ENCODE results near the gene GPR35.

The GPR35 gene

DNA sequence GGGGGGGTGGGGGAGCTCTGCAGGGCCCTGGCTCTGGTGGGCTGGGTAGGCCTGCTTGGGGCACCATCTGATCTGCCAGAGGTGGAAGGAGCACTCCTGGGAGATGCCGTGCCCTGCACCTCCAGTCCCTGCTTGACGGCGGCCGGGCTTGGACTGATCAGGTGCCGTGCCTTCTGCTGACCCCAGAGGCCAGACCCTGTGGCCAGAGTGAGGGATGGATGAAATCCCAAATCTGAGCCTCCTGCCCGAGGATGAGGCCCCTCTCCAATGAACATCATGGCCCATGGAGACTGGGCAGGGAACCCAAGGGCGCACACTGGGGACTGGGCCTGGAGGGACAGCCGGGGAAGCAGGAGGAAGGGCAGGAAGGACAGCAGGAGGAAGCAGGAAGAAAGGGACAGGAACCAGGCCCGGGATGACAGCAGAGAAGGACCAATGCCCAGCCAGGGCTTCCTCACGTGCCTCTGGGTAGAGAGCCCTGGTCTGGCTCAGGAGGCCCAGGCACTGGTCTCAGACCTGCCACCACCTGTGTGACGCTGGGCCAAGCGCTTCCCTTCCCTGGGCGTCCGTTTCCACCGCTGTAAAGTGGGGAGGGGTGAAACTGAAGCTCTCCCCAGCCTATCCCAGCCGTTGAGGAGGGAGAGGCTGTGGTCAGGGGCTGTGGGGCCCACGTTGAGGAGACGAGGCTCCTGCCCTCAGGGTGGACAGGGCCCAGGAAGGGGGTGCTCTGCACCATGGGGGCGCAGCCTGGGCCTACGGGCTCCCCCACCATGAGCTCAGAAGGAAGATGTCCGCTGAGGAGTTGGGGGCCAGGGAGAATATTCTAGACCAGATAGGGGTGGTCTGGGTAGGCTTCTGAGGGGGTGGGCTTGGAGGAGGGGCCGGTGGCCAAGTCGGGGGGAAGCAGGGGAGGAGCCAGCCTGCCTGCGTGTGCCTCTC is 1.0 kb upstream of the GPR35 start:
- no peak for DNase-seq

DNA sequence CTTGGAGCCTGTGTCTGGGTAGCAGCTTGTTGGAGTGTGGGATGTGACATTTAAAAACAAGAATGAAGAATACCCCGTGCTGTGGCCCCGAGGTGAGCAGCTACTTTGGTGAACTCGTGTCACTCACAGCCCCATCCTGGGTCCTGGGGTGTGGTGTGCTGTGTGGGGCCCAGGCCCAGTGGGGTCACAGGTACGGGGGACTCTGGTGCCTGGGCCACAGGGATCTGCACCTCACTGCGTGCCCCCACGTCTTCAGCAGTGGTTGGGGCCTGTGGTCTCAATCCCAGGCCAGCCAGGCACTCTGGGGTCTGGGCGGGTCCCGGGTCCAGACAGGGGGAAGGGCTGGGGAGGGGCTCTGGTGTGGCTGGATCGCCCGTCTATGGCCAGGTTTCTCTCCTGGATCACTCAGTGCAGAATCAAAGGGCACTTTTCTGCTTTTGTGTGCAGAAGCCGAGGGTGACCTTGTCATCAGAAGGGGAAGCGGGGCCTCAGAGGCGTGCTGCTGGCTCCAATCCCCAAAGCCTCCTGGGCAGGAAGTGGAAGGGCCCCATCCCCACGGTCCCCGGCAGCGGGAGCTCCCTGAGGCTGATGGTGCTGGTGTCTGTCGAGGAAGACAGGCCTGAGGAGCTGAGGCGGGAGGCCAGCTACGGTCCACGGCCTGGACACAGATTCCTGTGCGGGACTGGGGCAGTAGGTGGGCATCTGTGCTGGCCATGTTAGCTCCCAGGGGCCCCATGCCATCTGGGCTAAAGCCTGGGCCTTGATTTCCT is 1.4 kb downstream of the GPR35 start:
- DNase-seq = no peak

DNA sequence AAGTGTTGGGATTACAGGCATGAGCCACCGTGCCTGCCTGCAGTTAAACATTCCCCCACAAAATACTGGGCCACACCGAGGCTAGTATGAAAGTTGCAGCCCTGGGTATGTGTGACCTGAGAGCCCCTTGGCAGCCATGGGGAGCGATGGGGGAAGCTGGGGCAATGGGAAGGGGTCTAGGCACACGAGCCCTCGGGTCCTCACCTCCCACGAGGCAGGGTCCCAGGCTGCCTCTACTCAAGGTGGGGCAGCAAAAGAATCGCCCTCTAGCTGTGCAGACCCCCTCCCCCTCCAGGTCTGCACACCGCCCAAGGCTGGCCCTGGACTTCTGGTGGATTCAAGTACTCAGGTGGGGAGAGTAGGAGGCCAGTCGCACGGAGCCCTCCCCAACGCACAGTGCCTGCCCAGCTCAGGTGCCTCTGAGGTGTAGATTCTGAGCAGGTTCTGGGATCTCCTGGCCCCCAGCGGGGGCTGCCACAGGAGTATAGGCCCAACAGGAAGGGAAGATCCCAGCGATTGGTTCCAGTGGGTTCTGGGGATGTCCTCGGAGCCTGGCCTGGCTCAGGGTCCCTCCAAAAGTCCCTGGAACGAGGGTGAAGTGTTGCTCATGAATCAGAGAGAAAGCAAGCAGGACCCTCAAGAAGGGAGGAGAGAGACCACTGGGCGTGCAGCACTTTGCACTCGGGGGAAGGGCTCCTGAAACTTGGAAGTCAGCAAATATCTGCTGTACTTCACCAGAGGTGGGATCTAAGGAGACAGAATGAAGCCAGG is 2.6 kb downstream of the GPR35 start:
- no peak for DNase-seq

DNA sequence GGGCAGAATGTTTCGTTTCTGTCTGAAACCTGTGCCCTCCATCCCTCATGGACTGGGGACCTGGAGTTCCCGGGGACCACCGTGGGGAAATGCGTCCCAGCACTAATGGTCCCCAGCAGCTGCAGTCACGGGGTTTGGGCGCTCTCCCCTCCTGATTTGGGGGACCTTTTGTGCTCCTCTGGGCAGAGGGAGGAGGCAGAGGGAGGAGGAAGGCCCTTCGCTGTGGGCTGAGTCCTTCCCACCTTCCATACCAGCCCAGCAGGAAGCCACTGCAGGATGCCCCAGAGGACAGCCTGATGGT is 3.2 kb downstream of the GPR35 start:
- DNase-seq = no peak

DNA sequence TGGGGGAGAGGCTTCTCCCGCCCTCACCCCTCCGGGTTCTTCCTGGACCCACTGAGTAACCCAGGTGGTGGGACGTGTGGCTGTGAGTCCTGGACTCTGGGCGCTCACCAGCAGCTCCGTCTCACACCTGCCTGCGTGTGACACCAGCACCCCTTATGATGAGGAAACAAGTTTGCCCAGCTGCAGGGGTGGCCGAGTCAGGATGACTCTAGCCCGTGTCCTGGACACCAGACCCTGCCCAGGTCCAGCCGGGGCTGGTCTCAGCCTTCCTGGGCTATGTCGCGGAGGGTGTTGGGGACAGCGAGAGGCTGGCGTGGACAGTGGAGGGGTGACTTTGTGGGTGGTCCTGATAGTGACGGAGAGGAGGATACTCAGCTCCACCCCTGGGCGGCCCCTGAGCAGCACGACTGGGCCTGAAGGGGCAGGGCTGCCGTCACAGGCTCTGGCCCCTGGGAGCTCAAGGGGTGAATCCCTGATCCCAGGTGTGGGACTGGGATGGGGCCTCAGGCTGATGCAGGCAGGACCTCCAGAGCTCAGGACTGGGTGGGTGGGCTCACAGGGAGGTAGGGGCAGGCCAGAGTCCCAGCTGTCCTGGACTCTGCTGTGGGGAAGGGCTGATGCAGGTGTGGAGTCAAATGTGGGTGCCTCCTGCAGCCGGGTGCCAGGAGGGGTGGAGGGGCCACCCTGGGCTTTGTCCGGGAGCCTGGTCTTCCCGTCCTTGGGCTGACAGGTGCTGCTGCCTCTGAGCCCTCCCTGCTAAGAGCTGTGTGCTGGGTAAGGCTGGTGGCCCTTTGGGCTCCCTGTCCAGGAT is 3.7 kb downstream of the GPR35 start:
- DNase-seq = no peak

DNA sequence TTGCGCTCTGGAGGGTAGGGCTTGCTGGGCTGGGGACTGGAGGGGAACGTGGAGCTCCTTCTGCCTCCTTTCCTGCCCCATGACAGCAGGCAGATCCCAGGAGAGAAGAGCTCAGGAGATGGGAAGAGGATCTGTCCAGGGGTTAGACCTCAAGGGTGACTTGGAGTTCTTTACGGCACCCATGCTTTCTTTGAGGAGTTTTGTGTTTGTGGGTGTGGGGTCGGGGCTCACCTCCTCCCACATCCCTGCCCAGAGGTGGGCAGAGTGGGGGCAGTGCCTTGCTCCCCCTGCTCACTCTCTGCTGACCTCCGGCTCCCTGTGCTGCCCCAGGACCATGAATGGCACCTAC is 4.3 kb downstream of the GPR35 start:
- DNase-seq = no peak

DNA sequence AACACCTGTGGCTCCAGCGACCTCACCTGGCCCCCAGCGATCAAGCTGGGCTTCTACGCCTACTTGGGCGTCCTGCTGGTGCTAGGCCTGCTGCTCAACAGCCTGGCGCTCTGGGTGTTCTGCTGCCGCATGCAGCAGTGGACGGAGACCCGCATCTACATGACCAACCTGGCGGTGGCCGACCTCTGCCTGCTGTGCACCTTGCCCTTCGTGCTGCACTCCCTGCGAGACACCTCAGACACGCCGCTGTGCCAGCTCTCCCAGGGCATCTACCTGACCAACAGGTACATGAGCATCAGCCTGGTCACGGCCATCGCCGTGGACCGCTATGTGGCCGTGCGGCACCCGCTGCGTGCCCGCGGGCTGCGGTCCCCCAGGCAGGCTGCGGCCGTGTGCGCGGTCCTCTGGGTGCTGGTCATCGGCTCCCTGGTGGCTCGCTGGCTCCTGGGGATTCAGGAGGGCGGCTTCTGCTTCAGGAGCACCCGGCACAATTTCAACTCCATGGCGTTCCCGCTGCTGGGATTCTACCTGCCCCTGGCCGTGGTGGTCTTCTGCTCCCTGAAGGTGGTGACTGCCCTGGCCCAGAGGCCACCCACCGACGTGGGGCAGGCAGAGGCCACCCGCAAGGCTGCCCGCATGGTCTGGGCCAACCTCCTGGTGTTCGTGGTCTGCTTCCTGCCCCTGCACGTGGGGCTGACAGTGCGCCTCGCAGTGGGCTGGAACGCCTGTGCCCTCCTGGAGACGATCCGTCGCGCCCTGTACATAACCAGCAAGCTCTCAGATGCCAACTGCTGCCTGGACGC is 4.9 kb downstream of the GPR35 start:
- DNase-seq = no peak

DNA sequence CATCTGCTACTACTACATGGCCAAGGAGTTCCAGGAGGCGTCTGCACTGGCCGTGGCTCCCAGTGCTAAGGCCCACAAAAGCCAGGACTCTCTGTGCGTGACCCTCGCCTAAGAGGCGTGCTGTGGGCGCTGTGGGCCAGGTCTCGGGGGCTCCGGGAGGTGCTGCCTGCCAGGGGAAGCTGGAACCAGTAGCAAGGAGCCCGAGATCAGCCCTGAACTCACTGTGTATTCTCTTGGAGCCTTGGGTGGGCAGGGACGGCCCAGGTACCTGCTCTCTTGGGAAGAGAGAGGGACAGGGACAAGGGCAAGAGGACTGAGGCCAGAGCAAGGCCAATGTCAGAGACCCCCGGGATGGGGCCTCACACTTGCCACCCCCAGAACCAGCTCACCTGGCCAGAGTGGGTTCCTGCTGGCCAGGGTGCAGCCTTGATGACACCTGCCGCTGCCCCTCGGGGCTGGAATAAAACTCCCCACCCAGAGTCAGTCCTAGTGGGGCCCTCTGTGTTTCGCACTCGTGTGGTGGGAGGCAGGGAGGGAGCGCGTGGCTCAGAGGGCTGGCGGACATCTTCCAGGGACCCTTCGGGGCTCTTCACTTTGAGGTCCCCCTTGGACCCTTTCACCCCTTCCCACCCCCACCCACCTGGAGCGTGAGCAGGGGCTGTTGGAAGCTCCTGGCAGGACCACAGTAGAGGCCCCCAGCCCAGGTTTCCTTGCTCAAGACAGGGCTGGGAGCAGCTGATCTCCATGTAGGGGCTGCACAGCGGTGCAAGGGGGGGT is 5.7 kb downstream of the GPR35 start:
- no peak for DNase-seq

DNA sequence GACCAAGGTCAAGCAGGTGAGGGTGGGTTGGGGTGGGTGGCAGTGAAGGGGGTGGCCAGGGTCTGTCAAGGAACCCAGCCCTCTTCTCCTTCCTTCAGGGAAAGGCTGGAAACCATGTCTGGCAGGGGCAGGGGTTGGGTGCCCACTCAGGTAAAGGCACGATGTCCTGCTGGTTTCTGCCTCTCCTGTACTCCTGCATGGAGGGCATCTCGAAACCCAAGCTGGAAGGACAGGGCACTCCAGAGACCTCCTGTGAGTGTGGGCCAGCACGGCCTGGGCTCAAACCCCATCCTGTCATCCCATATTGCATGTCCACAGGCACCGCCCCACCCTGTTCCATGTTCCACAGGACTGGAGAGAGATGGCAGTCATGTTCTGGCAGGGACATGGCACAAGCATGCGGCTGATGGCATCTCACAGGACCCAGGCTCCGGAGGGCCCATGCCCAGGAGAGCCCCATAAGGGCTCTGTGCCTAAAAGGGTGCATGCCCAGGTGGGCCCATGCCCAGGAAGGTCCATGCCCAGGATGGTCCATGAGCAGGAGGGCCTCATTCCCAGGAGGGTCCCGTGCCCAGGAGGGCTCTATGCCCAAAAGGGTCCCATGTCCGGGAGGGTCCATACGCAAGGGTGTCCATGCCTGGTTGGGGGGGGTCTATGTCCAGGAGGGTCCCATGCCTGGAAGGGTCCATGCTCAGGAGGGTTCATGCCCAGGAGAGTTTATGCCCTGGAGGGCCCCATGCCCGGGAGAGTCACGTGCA is 6.4 kb downstream of the GPR35 start:
- no peak for DNase-seq

DNA sequence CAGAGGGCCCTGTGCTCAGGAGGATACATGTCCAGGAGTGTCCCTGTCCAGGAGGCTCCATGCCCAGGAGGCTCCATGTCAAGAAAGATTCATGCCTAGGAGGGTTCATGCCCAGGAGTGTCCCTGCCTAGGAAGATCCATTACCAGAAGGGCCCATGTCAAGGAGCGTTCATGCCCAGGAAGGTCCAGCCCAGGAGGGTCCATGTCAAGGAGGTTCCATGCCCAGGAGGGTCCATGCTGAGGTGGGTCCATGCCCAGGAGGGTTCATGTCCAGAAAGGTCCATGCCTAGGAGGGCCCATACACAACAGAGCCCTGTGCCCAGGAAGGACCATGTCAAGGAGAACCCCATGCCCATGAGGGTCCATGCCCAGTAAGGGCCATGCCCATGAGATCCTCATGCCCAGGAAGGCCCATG is 7.0 kb downstream of the GPR35 start:
- no peak for DNase-seq

DNA sequence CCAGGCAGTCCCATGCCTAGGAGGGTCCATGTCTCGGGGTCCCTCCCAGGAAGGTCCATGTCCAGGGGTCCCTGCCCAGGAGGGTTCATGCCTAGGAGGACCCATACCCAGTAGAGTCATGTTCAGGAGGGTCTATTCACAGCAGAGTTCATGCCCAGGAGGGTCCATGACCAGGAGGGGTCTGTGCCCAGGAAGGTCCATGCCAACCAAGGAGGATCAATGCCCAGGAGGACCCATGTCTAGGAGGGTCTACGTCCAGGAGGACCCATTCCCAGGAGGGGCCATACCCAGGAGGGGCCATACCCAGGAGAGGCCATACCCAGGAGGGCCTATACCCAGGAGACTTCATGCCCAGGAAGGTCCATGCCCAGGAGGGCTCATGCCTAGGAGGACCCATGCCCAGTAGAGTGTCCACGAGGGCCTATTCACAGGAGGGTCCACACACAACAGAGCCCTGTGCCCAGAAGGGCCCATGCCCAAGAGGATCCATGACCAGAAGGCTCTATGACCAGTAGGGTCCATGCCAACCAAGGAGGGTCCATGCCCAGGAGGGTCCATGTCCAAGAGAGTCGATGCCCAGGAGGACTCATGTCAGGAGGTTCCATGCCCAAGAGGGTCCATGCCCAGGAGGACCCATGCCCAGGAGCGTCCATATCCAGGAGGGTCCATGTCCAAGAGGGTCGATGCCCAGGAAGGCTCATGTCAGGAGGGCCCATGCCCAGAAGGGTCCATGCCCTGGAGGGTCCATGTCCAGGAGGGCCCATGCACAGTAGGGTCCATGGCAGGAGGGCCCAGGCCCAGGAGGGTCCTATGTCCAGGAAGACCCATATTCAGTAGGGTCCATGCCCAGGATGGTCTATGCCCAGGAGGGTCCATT is 10.1 kb downstream of the GPR35 start:
- no peak for DNase-seq

DNA sequence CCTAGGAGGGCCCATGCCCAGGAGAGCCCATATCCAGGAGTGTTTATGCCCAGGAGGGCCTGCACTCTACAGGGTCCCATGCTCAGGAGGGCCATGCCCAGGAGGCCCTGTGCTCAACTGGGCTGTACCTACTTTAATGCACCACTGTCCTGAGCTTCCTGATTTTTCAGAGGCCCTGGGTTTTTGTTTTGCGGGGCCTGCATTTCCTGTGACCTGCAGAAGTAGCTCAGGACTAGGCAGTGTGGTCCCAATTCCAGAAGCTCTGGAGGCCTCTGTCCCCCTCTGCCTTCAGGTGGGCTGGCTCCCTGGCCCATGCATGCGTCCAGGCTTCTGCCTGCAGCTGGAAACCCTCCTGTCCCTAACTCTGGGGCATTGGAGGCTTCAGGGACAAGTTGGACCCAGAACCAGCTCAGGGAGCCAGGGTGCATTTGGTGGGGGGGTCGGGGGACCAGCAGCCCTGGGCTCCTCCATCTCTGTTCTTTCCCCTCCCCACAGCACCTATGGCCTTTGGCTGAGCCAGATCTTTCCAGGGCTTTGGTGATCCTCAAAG is 10.8 kb downstream of the GPR35 start:
- DNase-seq = no peak

DNA sequence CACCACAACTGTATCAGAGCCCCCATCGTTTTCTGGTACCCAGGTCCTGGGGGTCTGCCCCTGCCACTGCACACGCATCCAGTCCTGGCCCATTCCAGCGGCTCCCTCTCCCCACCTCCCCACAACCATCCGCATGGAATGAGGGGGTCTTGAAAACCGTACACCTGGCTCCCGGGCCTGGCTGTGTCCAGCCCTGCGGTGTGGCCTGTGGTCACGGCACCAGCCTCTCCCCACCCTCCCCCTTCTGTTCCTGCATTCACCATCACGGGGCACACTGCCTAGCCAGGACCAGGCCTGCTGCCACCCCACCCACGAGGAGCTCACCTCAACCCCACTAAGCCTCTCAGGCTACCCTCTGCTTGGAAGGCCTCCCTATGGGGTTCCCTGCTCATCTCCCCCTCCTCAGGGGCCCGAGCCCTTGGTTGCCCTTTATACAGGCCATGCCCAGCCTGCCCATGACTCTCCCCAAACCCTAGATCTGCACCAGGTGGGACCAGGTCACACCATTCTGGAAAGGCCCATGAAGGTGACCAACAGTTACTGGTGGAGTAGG is 11.4 kb downstream of the GPR35 start:
- DNase-seq = no peak

DNA sequence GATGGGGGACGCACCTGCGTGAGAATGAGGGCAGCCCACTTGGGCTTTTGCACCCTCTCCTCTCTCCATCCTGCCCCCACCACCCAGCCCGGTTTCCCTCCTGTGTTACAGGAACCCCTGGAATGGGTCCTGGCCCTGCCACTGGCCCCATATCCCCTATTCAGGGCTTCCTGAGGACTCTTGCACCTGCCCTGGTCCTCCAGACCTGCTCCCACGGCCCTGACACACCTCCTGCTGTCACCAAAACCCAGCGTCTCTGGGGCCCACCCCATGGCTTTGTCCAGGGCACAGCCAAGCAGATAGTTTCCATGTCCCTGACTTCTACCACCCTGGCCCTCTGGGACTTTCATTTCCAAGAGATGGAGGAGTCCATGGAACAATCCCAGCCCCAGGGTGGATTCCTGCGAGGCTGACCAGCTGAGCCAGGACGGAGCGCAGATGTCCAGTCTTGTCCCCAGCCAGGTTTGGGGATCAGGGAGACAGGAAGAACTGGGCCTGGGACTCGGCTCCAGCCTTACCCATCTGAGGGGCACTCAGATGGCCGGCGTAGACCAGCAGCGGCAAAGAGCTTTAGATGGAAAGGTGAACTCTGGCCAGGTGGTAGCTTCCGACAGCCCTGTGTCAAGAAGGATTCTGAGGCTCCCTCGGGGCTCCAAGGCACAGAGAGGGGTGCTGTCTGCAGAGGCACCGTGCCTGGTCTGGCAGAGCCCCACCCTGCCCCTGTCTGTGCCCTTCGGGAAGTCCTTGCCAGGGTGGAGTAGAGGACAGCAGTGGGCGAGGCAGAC is 12.0 kb downstream of the GPR35 start:
- no peak for DNase-seq

DNA sequence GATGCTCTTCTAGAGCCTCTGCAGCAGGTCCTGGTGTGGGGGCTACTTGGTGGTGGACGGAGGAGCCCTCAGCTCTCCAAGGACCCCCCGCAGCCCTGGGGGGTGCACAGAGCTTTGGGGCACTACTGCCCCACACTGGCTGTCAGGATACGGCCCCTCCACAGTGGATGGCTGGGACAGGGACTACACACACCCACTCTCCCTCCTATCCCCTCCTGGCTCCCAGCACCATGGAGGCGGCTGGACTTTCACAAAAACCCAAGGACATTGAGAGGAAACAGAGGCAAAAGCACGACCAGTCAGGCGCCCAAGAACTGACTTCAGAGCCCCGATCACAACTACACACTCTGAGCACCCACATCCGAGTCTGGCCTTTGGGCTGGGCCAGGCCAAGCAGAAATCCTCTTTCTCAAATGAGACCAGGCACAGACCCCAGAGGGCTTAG is 12.6 kb downstream of the GPR35 start:
- DNase-seq = no peak

DNA sequence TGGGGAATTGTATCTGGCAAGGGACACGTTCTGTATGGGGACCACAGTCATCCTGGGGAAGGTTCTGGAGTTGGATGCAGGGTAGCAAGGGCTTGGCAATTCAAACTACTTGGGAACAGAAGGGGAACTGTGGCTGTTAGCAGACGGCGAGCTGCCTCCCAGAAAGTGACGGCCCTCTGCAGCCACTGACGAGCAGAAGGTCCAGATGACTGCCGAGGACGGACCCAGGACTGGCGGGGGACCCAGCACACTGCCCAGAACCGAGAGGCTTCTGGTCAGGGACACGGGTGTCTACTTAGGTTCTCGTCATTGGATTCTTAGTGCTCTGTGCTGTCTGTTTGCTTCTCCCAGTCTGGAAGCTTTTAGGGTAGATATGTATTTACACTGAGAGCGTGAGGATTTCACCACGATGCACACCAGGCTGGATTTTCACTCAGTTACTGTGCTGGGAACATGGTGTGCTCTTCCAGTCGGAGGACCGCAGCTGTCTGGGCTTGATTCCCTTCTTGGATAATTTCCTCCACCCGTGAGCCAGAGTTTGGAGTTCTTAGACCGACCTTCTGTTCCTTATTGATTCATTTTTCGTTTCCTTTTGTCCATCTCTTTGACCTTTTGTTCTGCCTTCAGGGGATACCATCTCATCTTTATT is 13.4 kb downstream of the GPR35 start:
- no peak for DNase-seq

DNA sequence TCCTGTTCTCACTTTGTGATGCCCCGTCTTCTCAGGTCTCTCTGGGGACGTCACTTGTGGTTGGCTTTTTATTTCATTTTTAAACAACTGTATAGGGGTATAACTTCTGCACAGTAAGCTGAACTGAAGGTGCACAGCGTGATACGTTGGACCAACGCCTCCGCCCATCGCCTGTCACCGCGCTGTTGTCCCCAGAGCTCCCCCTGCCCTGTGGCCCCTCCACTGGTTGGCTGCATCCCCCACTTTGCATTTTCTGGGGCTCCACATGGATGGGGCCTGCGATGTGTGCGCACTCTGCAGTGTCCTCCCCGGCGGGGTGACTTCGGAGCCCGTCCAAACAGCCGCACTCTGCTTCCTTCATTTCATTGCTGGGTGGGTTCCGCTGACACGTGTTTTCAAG is 14.3 kb downstream of the GPR35 start:
- DNase-seq = no peak

All from NCI-H2171 treated with DMSO at 0.1 percent for 48 hours (cell line).